ENCODE results near the gene PGA5.
"Not testable (repeated sequence)": the region's sequence is repeated elsewhere in the genome, so short reads cannot be mapped to it uniquely, and the experiment has no call there.

GRCh38 chr11:61248071-61248470 lies 7.1 kb downstream of the PGA5 start:
- TF ChIP-seq CTCF (IDR thresholded peaks at IDR 0.05; ENCODE audit: borderline replicate concordance, extremely low read depth, low read length, poor library complexity, severe bottlenecking); EZH2 (IDR thresholded peaks at IDR 0.05; ENCODE audit: borderline replicate concordance, low read depth, low read length, severe bottlenecking): not testable (repeated sequence)

Measured in DND-41 (cell line).